Loucy (cell line): Measurements from ENCODE around the gene UGT1A1.

ENCODE experiments used
- EZH2phosphoT487 ChIP-seq: fragments of 200-600 bp; IDR thresholded peaks from 2 replicates; pipeline ENCODE4 v1.6.1; 2018; ENCODE audit warnings: antibody characterized with exemption, mild to moderate bottlenecking, moderate library complexity, borderline replicate concordance
- TF ChIP-seq, protein P1 (sequence below): fragments of 200-600 bp; sonication (generic); conservative IDR thresholded peaks from 2 replicates; pipeline ENCODE4 v1.5.1; 2014; ENCODE audit warnings: mild to moderate bottlenecking, antibody characterized with exemption, low read length

GRCh38 chr2:233711312-233712008 is 48.6 kb upstream of the UGT1A1 start:
- TF ChIP-seq, protein P1, sequence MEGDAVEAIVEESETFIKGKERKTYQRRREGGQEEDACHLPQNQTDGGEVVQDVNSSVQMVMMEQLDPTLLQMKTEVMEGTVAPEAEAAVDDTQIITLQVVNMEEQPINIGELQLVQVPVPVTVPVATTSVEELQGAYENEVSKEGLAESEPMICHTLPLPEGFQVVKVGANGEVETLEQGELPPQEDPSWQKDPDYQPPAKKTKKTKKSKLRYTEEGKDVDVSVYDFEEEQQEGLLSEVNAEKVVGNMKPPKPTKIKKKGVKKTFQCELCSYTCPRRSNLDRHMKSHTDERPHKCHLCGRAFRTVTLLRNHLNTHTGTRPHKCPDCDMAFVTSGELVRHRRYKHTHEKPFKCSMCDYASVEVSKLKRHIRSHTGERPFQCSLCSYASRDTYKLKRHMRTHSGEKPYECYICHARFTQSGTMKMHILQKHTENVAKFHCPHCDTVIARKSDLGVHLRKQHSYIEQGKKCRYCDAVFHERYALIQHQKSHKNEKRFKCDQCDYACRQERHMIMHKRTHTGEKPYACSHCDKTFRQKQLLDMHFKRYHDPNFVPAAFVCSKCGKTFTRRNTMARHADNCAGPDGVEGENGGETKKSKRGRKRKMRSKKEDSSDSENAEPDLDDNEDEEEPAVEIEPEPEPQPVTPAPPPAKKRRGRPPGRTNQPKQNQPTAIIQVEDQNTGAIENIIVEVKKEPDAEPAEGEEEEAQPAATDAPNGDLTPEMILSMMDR = peak; percentile 96
- no peak for TF ChIP-seq EZH2phosphoT487
